Measurements from ENCODE around the gene PCGF5.

The PCGF5 gene

DNA sequence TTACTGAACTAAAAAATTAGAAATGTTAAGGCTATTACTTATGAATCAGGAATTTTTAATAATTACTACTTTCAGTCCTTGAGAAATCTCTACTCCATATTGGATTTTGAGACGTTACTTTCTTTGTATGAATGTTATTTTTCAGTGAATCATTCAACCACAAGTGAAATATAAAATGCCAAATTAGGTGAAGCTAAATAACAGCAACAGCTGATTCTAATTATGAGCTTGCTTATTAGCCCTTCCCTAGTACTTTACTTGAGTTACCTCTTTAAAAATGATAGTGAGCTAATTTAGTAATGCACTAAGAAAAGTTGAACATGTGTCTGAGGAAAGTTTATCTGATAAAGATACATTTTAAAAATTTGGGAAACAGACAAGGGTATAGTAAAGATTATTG, 51.4 kb downstream of the PCGF5 start:
- TF ChIP-seq TAF1 (IDR thresholded peaks at IDR 0.05; ENCODE audit: borderline replicate concordance, insufficient read depth, low read length) (no peak), POLR2AphosphoS5 (IDR thresholded peaks at IDR 0.05; ENCODE audit: low read depth, low read length) (no peak), FOXP2 (optimal IDR thresholded peaks at IDR 0.05; ENCODE audit: borderline replicate concordance, extremely low read depth, extremely low read length, insufficient read depth) (no peak), SIN3A (IDR thresholded peaks at IDR 0.05; ENCODE audit: borderline replicate concordance, insufficient read depth, low read length) (no peak)
- TF ChIP-seq, protein P1, sequence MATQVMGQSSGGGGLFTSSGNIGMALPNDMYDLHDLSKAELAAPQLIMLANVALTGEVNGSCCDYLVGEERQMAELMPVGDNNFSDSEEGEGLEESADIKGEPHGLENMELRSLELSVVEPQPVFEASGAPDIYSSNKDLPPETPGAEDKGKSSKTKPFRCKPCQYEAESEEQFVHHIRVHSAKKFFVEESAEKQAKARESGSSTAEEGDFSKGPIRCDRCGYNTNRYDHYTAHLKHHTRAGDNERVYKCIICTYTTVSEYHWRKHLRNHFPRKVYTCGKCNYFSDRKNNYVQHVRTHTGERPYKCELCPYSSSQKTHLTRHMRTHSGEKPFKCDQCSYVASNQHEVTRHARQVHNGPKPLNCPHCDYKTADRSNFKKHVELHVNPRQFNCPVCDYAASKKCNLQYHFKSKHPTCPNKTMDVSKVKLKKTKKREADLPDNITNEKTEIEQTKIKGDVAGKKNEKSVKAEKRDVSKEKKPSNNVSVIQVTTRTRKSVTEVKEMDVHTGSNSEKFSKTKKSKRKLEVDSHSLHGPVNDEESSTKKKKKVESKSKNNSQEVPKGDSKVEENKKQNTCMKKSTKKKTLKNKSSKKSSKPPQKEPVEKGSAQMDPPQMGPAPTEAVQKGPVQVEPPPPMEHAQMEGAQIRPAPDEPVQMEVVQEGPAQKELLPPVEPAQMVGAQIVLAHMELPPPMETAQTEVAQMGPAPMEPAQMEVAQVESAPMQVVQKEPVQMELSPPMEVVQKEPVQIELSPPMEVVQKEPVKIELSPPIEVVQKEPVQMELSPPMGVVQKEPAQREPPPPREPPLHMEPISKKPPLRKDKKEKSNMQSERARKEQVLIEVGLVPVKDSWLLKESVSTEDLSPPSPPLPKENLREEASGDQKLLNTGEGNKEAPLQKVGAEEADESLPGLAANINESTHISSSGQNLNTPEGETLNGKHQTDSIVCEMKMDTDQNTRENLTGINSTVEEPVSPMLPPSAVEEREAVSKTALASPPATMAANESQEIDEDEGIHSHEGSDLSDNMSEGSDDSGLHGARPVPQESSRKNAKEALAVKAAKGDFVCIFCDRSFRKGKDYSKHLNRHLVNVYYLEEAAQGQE (IDR thresholded peaks at IDR 0.05; ENCODE audit: insufficient read depth in 1 of 2, low read depth in 2 of 2, low read length in 2 of 2): no peak

DNA sequence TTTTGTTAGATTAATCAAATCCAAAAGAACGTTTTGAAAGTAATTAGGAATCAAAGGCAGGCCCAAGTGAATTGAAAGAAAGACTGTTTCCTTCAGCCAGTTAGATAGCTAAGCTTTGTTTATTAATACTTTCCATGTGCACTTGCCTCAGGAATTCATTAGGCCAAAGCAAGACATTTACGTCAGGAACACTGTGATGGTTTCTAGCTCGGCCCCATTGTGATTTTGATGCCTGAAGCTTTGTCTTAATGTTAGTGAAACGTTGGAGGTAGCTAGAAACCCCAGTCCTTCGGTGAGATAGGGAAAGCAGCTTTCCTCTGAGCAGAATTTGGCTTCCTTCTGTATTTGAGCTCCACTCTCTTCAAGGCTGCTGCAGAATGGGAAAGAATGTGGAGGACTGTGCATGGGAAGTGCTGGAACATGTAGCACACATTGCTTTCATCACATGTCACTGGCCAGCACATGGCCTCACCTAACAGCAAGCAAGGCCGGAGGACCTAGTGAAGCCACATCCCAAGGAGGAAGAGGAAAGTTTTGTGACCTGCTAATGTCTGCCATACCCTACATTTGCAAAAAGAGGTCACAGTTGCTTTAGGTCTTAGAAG, 64.1 kb downstream of the PCGF5 start:
- TF ChIP-seq SIN3A (IDR thresholded peaks at IDR 0.05; ENCODE audit: borderline replicate concordance, insufficient read depth, low read length) (no peak), POLR2AphosphoS5 (IDR thresholded peaks at IDR 0.05; ENCODE audit: low read depth, low read length) (no peak), FOXP2 (optimal IDR thresholded peaks at IDR 0.05; ENCODE audit: borderline replicate concordance, extremely low read depth, extremely low read length, insufficient read depth) (no peak), TAF1 (IDR thresholded peaks at IDR 0.05; ENCODE audit: borderline replicate concordance, insufficient read depth, low read length) (no peak)
- TF ChIP-seq, protein P1 (IDR thresholded peaks at IDR 0.05; ENCODE audit: insufficient read depth in 1 of 2, low read depth in 2 of 2, low read length in 2 of 2): no peak

GRCh38 chr10:91286572-91286971, 66.1 kb downstream of the PCGF5 start:
- TF ChIP-seq SIN3A (IDR thresholded peaks at IDR 0.05; ENCODE audit: borderline replicate concordance, insufficient read depth, low read length): no peak
- no peak for TF ChIP-seq POLR2AphosphoS5 (IDR thresholded peaks at IDR 0.05; ENCODE audit: low read depth, low read length)
- no peak for TF ChIP-seq FOXP2 (optimal IDR thresholded peaks at IDR 0.05; ENCODE audit: borderline replicate concordance, extremely low read depth, extremely low read length, insufficient read depth)
- TF ChIP-seq TAF1 (IDR thresholded peaks at IDR 0.05; ENCODE audit: borderline replicate concordance, insufficient read depth, low read length): no peak
- TF ChIP-seq, protein P1 (IDR thresholded peaks at IDR 0.05; ENCODE audit: insufficient read depth in 1 of 2, low read depth in 2 of 2, low read length in 2 of 2): no peak

- TF ChIP-seq, protein P1 (IDR thresholded peaks at IDR 0.05; ENCODE audit: insufficient read depth in 1 of 2, low read depth in 2 of 2, low read length in 2 of 2): no peak
- TF ChIP-seq FOXP2 (optimal IDR thresholded peaks at IDR 0.05; ENCODE audit: borderline replicate concordance, extremely low read depth, extremely low read length, insufficient read depth): no peak
Measured at GRCh38 chr10:91287276-91287675, 66.8 kb downstream of the PCGF5 start.

DNA sequence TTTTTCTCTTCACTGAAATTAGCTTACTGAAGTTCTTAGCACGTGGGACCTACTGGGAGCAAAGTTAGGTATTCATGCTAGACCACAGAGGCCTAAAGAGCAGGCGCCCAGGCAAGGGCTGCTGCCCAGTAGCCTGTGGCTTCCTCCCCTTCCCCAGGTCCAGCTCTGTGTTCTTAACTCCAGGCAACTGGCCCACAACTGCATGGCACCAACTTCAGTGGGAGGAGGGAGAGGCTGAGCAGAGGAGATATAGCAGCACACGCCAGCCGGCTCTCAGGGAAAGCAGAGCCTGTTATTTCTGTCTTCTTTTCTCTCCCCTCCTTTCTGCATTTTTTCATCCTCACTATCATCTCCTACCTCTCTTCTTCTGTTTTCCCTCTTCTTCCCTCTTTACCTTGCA, 67.4 kb downstream of the PCGF5 start:
- TF ChIP-seq, protein P1 (IDR thresholded peaks at IDR 0.05; ENCODE audit: insufficient read depth in 1 of 2, low read depth in 2 of 2, low read length in 2 of 2): no peak
- no peak for TF ChIP-seq TAF1 (IDR thresholded peaks at IDR 0.05; ENCODE audit: borderline replicate concordance, insufficient read depth, low read length)
- TF ChIP-seq FOXP2 (optimal IDR thresholded peaks at IDR 0.05; ENCODE audit: borderline replicate concordance, extremely low read depth, extremely low read length, insufficient read depth): no peak
- no peak for TF ChIP-seq SIN3A (IDR thresholded peaks at IDR 0.05; ENCODE audit: borderline replicate concordance, insufficient read depth, low read length)
- no peak for TF ChIP-seq POLR2AphosphoS5 (IDR thresholded peaks at IDR 0.05; ENCODE audit: low read depth, low read length)

All from PFSK-1 (cell line).